Measurements from ENCODE around the gene NSL1. TPM values are rescaled to one million over a fixed set of nuclear protein-coding genes. Genes with fewer than 3 reads are reported as not detected.

The NSL1 gene
- polyA plus RNA-seq, 3 donors: 16.8 to 80.3 (median 62.3) TPM

GRCh38 chr1:212700892-212701819, 90.4 kb downstream of the NSL1 start:
- H3K4me2 ChIP-seq (replicated peaks; ENCODE audit: extremely low read depth, low read length, poor library complexity, severe bottlenecking): peak overlapping the region; percentile 75
- no peak for TF ChIP-seq CTCF (IDR thresholded peaks at IDR 0.05)
- H4K20me1 ChIP-seq (ENCODE audit: insufficient read depth, low read length): no peaks in the 10 kb centered on the region
- H3K27me3 ChIP-seq (ENCODE audit: control insufficient read depth in 2 of 2, insufficient read depth in 2 of 2, low read length in 2 of 2): peaks cover 20 to 51% of the 10 kb centered on the region in 2 donors
- H3K9ac ChIP-seq (ENCODE audit: insufficient read depth, low read length, poor library complexity, severe bottlenecking): peak overlapping the region; percentile 50
- peak overlapping the region; percentile 87 for H2AFZ ChIP-seq (ENCODE audit: insufficient read depth, low read depth, low read length, poor library complexity, severe bottlenecking)
- peaks cover 29 to 31% of the 10 kb centered on the region in 2 donors for H3K4me1 ChIP-seq (ENCODE audit: control insufficient read depth in 1 of 2, insufficient read depth in 2 of 2, low read length in 2 of 2)
- peak in 1 of 3 donors; percentile 36 for DNase-seq
- Mint-ChIP-seq H3K27ac (peak overlapping the region in 4 of 7 donors; percentile 43 to 81 (median 71)), H3K36me3 (peaks cover 2 to 9% of the 10 kb centered on the region in 2 donors), H3K4me3 (peak overlapping the region; percentile 90 to 92), H3K9me3 (peaks cover 0 to 3% (median 0%) of the 10 kb centered on the region in 7 donors), H3K27me3 (ENCODE audit: low read depth in 3 of 3) (peaks cover 33 to 64% (median 50%) of the 10 kb centered on the region in 3 donors), H3K4me1 (peaks cover 36% of the 10 kb centered on the region)
- H3K27ac ChIP-seq (ENCODE audit: low read depth in 1 of 2, low read length in 2 of 2): no peak overlapping the region
- H3K4me3 ChIP-seq (replicated peaks in 1 of 3; ENCODE audit: low read depth in 2 of 3, low read length in 3 of 3): peak overlapping the region in 2 of 3 experiments; percentile 44 to 74
- H3K9me3 ChIP-seq (replicated peaks in 1 of 2; ENCODE audit: control insufficient read depth in 1 of 2, insufficient read depth in 1 of 2, low read length in 2 of 2): no peaks in the 10 kb centered on the region
- H3K79me2 ChIP-seq (ENCODE audit: insufficient read depth, low read length): no peaks in the 10 kb centered on the region
- 9% methylated on average over 22 of the region's 27 CpGs for WGBS (ENCODE audit: insufficient coverage)
- no peaks in the 10 kb centered on the region for H3K36me3 ChIP-seq (replicated peaks in 1 of 2; ENCODE audit: control insufficient read depth in 1 of 2, insufficient read depth in 2 of 2, low read length in 2 of 2)
- intact Hi-C loops (cut with micrococcal nuclease): loop anchor here in 1 of 2 donors (5.0 kb wide), 1 partner anchor 34 kb away; no protein-coding TSS in a partner anchor

- no peaks in the 10 kb centered on the region for H4K20me1 ChIP-seq (ENCODE audit: insufficient read depth, low read length)
- H2AFZ ChIP-seq (ENCODE audit: insufficient read depth, low read depth, low read length, poor library complexity, severe bottlenecking): peak overlapping the region; percentile 87
- Mint-ChIP-seq H3K27me3 (ENCODE audit: low read depth in 3 of 3) (peaks cover 33 to 66% (median 52%) of the 10 kb centered on the region in 3 donors), H3K4me3 (peak overlapping the region; percentile 90 to 92), H3K9me3 (peaks cover 0 to 5% (median 0%) of the 10 kb centered on the region in 7 donors), H3K4me1 (peaks cover 37% of the 10 kb centered on the region), H3K36me3 (peaks cover 10 to 17% of the 10 kb centered on the region in 2 donors), H3K27ac (peak overlapping the region in 5 of 7 donors; percentile 39 to 81 (median 63))
- peak overlapping the region; percentile 75 for H3K4me2 ChIP-seq (replicated peaks; ENCODE audit: extremely low read depth, low read length, poor library complexity, severe bottlenecking)
- H3K4me1 ChIP-seq (ENCODE audit: control insufficient read depth in 1 of 2, insufficient read depth in 2 of 2, low read length in 2 of 2): peaks cover 29 to 31% of the 10 kb centered on the region in 2 donors
- H3K9ac ChIP-seq (ENCODE audit: insufficient read depth, low read length, poor library complexity, severe bottlenecking): peak overlapping the region; percentile 50
- H3K4me3 ChIP-seq (replicated peaks in 1 of 3; ENCODE audit: low read depth in 2 of 3, low read length in 3 of 3): peak overlapping the region; percentile 44 to 74 (median 54)
- intact Hi-C loops (cut with micrococcal nuclease): loop anchor here in 1 of 2 donors (5.0 kb wide), 1 partner anchor 33 kb away; no protein-coding TSS in a partner anchor
- H3K79me2 ChIP-seq (ENCODE audit: insufficient read depth, low read length): no peaks in the 10 kb centered on the region
- H3K27me3 ChIP-seq (ENCODE audit: control insufficient read depth in 2 of 2, insufficient read depth in 2 of 2, low read length in 2 of 2): peaks cover 20 to 51% of the 10 kb centered on the region in 2 donors
- peak in 1 of 3 donors; percentile 52 for DNase-seq
- no peaks in the 10 kb centered on the region for H3K9me3 ChIP-seq (replicated peaks in 1 of 2; ENCODE audit: control insufficient read depth in 1 of 2, insufficient read depth in 1 of 2, low read length in 2 of 2)
- no peaks in the 10 kb centered on the region for H3K36me3 ChIP-seq (replicated peaks in 1 of 2; ENCODE audit: control insufficient read depth in 1 of 2, insufficient read depth in 2 of 2, low read length in 2 of 2)
- WGBS (ENCODE audit: insufficient coverage): under 1% methylated on average over 54 of the region's 56 CpGs
- TF ChIP-seq CTCF (IDR thresholded peaks at IDR 0.05): no peak
- no peak overlapping the region for H3K27ac ChIP-seq (ENCODE audit: low read depth in 1 of 2, low read length in 2 of 2)
These were observed 91.2 kb downstream of the NSL1 start for GRCh38 chr1:212700223-212700891.
